IMR-90 (cell line): ENCODE results near the gene C1QTNF8. TPM values are rescaled to one million over a fixed set of nuclear protein-coding genes. Genes with fewer than 3 reads are reported as not detected.

Source experiments
- ATAC-seq: fragments of 200-7000 bp; cut with Tn5 transposase; 2 replicates; pipeline ENCODE4 v1.9.1; 2020; ENCODE audit warnings: low read depth, mild to moderate bottlenecking, moderate library complexity
- BruUV-seq: library from RNA; stranded (reverse); fragments of 400-500 nt; replicated peaks from 2 replicates; lab custom pipeline; 2021; lab: Mats Ljungman, UMichigan
- CTCF ChIA-PET: fragments of 300-600 bp; formaldehyde crosslinking; extraction: SDS; loops from one replicate; lab custom pipeline; 2021; ENCODE audit warnings: antibody characterized with exemption; lab: Yijun Ruan, JAX
- POLR2A ChIA-PET: fragments of 300-600 bp; sonication (Branson Sonifier 250); formaldehyde crosslinking; loops from one replicate; lab custom pipeline; 2022; ENCODE audit warnings: antibody characterized with exemption; ENCODE audit not compliant: unreplicated experiment; lab: Charles Lee
- DNase-seq: peaks from one replicate; pipeline ENCODE4 v3.0.0; 2013
- H2AFZ ChIP-seq: replicated peaks from 2 replicates; pipeline ENCODE3; 2013; ENCODE audit warnings: low read length, mild to moderate bottlenecking; ENCODE audit not compliant: poor library complexity
- H2AK5ac ChIP-seq: 2 replicates; pipeline ENCODE4 v1.6.1; 2013; ENCODE audit warnings: low read depth, low read length, inconsistent platforms
- H2AK9ac ChIP-seq: replicated peaks from 2 replicates; pipeline ENCODE3; 2013; ENCODE audit warnings: mild to moderate bottlenecking, low read depth, low read length, moderate library complexity; ENCODE audit not compliant: poor library complexity
- H2BK120ac ChIP-seq: 2 replicates; pipeline ENCODE4 v1.6.1; 2013; ENCODE audit warnings: low read depth, low read length, inconsistent platforms
- H2BK15ac ChIP-seq: 3 replicates; pipeline ENCODE4 v1.6.1; 2013; ENCODE audit warnings: low read depth, low read length, inconsistent platforms
- H2BK20ac ChIP-seq: 2 replicates; pipeline ENCODE4 v1.6.1; 2013; ENCODE audit warnings: low read depth, mild to moderate bottlenecking, inconsistent platforms, low read length, moderate library complexity
- H2BK5ac ChIP-seq: 2 replicates; pipeline ENCODE4 v1.6.1; 2013; ENCODE audit warnings: mild to moderate bottlenecking, low read depth, low read length, inconsistent platforms; ENCODE audit not compliant: poor library complexity, severe bottlenecking
- H3K14ac ChIP-seq: replicated peaks from 2 replicates; pipeline ENCODE4 v1.6.1; 2013; ENCODE audit warnings: low read depth, low read length, inconsistent platforms
- H3K18ac ChIP-seq: 2 replicates; pipeline ENCODE4 v1.6.1; 2013; ENCODE audit warnings: low read depth, low read length, control low read depth
- H3K23ac ChIP-seq: 2 replicates; pipeline ENCODE4 v1.6.1; 2013; ENCODE audit warnings: low read depth, low read length, inconsistent platforms
- H3K27ac ChIP-seq: 2 replicates; pipeline ENCODE4 v1.5.1; 2013; ENCODE audit warnings: mild to moderate bottlenecking, control low read depth, low read length; ENCODE audit not compliant: insufficient read depth
- H3K27me3 ChIP-seq: 2 replicates; pipeline ENCODE4 v1.6.1; 2013; ENCODE audit warnings: low read length; ENCODE audit not compliant: control insufficient read depth, insufficient read depth
- H3K36me3 ChIP-seq: 2 replicates; pipeline ENCODE4 v1.6.1; 2013; ENCODE audit warnings: low read length, mixed read lengths; ENCODE audit not compliant: control insufficient read depth, insufficient read depth
- H3K4ac ChIP-seq: 2 replicates; pipeline ENCODE4 v1.6.1; 2013; ENCODE audit warnings: low read depth, low read length, inconsistent platforms
- H3K4me1 ChIP-seq: 2 replicates; pipeline ENCODE4 v1.6.1; 2013; ENCODE audit warnings: low read length, mixed read lengths; ENCODE audit not compliant: control insufficient read depth, insufficient read depth
- H3K4me2 ChIP-seq: 2 replicates; pipeline ENCODE4 v1.6.1; 2013; ENCODE audit warnings: low read depth, mild to moderate bottlenecking, control low read depth, low read length, moderate library complexity
- H3K4me3 ChIP-seq: 2 replicates; pipeline ENCODE4 v1.5.1; 2013; ENCODE audit warnings: low read depth, mild to moderate bottlenecking, control low read depth, low read length, moderate library complexity; ENCODE audit not compliant: insufficient read depth
- H3K56ac ChIP-seq: 2 replicates; pipeline ENCODE4 v1.6.1; 2013; ENCODE audit warnings: low read length, inconsistent platforms; ENCODE audit not compliant: insufficient read depth; ENCODE audit errors: extremely low read depth
- H3K79me1 ChIP-seq, 2 experiments: 2 replicates each; pipeline ENCODE4 v1.6.1; 2013; ENCODE audit warnings: low read length in 2 of 2, inconsistent platforms in 1 of 2, low read depth in 1 of 2
- H3K9ac ChIP-seq: 2 replicates; pipeline ENCODE4 v1.6.1; 2013; ENCODE audit warnings: low read depth, low read length, control low read depth
- H3K9me1 ChIP-seq: 2 replicates; pipeline ENCODE4 v1.6.1; 2013; ENCODE audit warnings: low read length, inconsistent platforms; ENCODE audit not compliant: insufficient read depth
- H3K9me3 ChIP-seq: 2 replicates; pipeline ENCODE4 v1.6.1; 2013; ENCODE audit warnings: low read length; ENCODE audit not compliant: control insufficient read depth, insufficient read depth
- H4K20me1 ChIP-seq: 2 replicates; pipeline ENCODE4 v1.6.1; 2013; ENCODE audit warnings: low read length, inconsistent platforms; ENCODE audit not compliant: insufficient read depth
- H4K5ac ChIP-seq: 2 replicates; pipeline ENCODE4 v1.6.1; 2013; ENCODE audit warnings: mild to moderate bottlenecking, low read depth, low read length, control low read depth
- H4K8ac ChIP-seq, 2 experiments: 2 replicates each; pipeline ENCODE4 v1.6.1; 2013; ENCODE audit warnings: low read depth in 2 of 2, low read length in 2 of 2, control low read depth in 1 of 2, inconsistent platforms in 1 of 2
- H4K91ac ChIP-seq: 2 replicates; pipeline ENCODE4 v1.6.1; 2013; ENCODE audit warnings: low read depth, low read length, inconsistent platforms; ENCODE audit not compliant: insufficient read depth
- NFE2L2 ChIP-seq: fragments of 150-350 bp; IDR thresholded peaks from 2 replicates; pipeline ENCODE4 v1.6.1; 2016; ENCODE audit warnings: low read depth, mild to moderate bottlenecking, low read length
- SMC3 ChIP-seq: fragments of 150-350 bp; IDR thresholded peaks from 2 replicates; pipeline ENCODE4 v1.6.1; 2016; ENCODE audit warnings: low read depth, mild to moderate bottlenecking, antibody characterized with exemption, low read length, moderate library complexity
- WGBS, 2 experiments: methylation state at CpG; one replicate each; pipeline versions ENCODE4 v1.1.5 to v1.1.7; 2013; ENCODE audit warnings: missing lambda C conversion rate in 2 of 2; ENCODE audit not compliant: insufficient read length in 1 of 2; ENCODE audit errors: extremely low coverage in 2 of 2; 5-methylcytosine and 5-hydroxymethylcytosine counted together
- dilution Hi-C: fragments of 300-500 bp; cut with HindIII; formaldehyde crosslinking; loops from one replicate; pipeline ENCODE4 v1.14.3; 2018; ENCODE audit warnings: low sequenced_read_pairs; ENCODE audit not compliant: unreplicated experiment
- in situ Hi-C: fragments of 300-500 bp; cut with MboI; formaldehyde crosslinking; loops from 3 replicates; pipeline ENCODE4 v1.14.3; 2019; ENCODE audit warnings: low sequenced_read_pairs, inconsistent platforms, mixed read lengths
- intact Hi-C: fragments of 100-400 bp; cut with micrococcal nuclease; formaldehyde crosslinking; loops from 2 replicates; pipeline ENCODE4 v1.10.0; 2022
- polyA plus RNA-seq, 3 experiments: library from polyadenylated mRNA; depleted of rRNA; stranded (reverse); fragments of >200 nt; gene quantifications; 2 replicates each; pipeline ENCODE4 v1.2.3, GENCODE V29; 2012; ENCODE audit warnings: low replicate concordance in 1 of 3
- total RNA-seq: library from RNA; depleted of rRNA; stranded (reverse); fragments of >200 nt; gene quantifications from 2 replicates; pipeline ENCODE4 v1.2.3, GENCODE V29; 2012
- TF ChIP-seq, protein P1 (sequence below): conservative IDR thresholded peaks from 2 replicates; pipeline ENCODE4 v1.5.1; 2012; ENCODE audit warnings: mild to moderate bottlenecking, low read depth, low read length, improper control_type of control experiment

Gene C1QTNF8
- total and polyA plus RNA-seq, 2 of the 4 experiments (the other 2 are of a cell fraction), result not detected

DNA sequence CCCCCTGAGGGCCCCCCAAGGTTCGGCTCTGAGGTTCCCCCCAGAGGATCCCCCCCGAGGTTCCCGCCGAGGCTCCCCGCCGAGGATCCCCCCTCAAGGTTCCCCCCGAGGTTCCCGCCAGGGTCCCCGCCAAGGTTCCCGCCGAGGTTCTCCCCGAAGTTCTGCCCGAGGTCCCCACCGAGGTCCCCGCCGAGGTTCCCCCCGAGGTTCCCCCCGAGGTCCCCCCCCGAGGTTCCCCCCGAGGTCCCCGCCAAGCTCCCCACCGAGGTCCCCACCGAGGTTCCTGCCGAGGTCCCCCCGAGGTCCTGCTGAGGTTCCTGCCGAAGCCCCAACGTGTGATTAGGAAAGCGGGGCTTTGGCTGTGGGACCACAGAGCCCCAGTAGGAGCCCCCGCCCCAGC is 55.7 kb downstream of the C1QTNF8 start:
- in situ Hi-C loops, result no loop called here
- no peak overlapping the region for H3K27ac ChIP-seq
- no peak overlapping the region for H3K4me2 ChIP-seq
- ChIA-PET POLR2A (no interaction called here), CTCF (interaction anchor here (0.9 kb wide), 1 partner anchor 17 kb away, joined by 3 read pairs; no protein-coding TSS in a partner anchor)
- H3K4me3 ChIP-seq, result no peak overlapping the region
- H3K56ac ChIP-seq, result no peak overlapping the region
- H3K14ac ChIP-seq, result no peak overlapping the region
- no peak overlapping the region for H2AK5ac ChIP-seq
- H3K9ac ChIP-seq, result no peak overlapping the region
- H3K23ac ChIP-seq, result no peak overlapping the region
- no peak overlapping the region for H4K91ac ChIP-seq
- no peaks in the 10 kb centered on the region for H3K9me1 ChIP-seq
- no peak overlapping the region for H3K18ac ChIP-seq
- TF ChIP-seq SMC3, result no peak
- TF ChIP-seq, protein P1, sequence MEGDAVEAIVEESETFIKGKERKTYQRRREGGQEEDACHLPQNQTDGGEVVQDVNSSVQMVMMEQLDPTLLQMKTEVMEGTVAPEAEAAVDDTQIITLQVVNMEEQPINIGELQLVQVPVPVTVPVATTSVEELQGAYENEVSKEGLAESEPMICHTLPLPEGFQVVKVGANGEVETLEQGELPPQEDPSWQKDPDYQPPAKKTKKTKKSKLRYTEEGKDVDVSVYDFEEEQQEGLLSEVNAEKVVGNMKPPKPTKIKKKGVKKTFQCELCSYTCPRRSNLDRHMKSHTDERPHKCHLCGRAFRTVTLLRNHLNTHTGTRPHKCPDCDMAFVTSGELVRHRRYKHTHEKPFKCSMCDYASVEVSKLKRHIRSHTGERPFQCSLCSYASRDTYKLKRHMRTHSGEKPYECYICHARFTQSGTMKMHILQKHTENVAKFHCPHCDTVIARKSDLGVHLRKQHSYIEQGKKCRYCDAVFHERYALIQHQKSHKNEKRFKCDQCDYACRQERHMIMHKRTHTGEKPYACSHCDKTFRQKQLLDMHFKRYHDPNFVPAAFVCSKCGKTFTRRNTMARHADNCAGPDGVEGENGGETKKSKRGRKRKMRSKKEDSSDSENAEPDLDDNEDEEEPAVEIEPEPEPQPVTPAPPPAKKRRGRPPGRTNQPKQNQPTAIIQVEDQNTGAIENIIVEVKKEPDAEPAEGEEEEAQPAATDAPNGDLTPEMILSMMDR, result no peak
- no peak for TF ChIP-seq NFE2L2
- H3K36me3 ChIP-seq, result no peaks in the 10 kb centered on the region
- H3K27me3 ChIP-seq, result peaks cover 40% of the 10 kb centered on the region
- WGBS, 2 experiments, result no CpG with 5 or more reads among the region's 29 CpGs
- H4K20me1 ChIP-seq, result no peaks in the 10 kb centered on the region
- no peak for ATAC-seq
- BruUV-seq, result no TSS peak
- no peak overlapping the region for H4K5ac ChIP-seq
- no peaks in the 10 kb centered on the region for H3K4me1 ChIP-seq
- no peak overlapping the region for H2BK5ac ChIP-seq
- no peaks in the 10 kb centered on the region for H3K79me1 ChIP-seq
- H3K9me3 ChIP-seq, result no peaks in the 10 kb centered on the region
- H2AK9ac ChIP-seq, result no peak overlapping the region
- no peak for DNase-seq
- no peak overlapping the region for H4K8ac ChIP-seq
- no peak overlapping the region for H2BK120ac ChIP-seq
- intact Hi-C loops, result no loop called here
- H2BK20ac ChIP-seq, result no peak overlapping the region
- dilution Hi-C loops, result no loop called here
- no peak overlapping the region for H3K4ac ChIP-seq
- no peak overlapping the region for H2BK15ac ChIP-seq
- no peak overlapping the region for H2AFZ ChIP-seq
